ENCODE results near the gene PIAS1. TPM values are rescaled to one million over a fixed set of nuclear protein-coding genes. Genes with fewer than 3 reads are reported as not detected.

Gene PIAS1
- total RNA-seq, 4 donors from 2014 or later = 32.6 to 59.5 (median 55.9) TPM

DNA sequence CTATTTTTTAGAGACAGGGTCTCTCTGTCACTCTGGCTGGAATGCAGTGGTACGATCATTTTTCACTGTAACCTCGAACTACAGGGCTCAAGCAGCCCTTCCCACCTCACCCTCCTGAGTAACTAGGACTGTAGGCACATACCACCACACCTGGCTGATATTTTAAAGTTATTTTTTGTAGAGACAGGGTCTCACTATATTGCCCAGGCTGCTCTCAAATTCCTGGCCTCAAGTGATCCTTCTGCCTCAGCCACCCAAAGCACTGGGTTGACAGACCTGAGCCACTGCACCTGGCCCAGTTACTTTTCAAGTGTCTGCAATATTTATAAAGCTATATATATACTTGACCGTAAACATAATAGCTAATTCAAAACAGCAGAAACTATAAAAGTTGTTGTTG, 75.0 kb downstream of the PIAS1 start:
- H3K4me3 ChIP-seq (ENCODE audit: low read depth, poor library complexity, severe bottlenecking) = no peak overlapping the region
- no peak for DNase-seq (ENCODE audit: low spot score in 2 of 2)
- WGBS, 2 donors = 90 to 95% methylated on average over 3 of the region's 3 CpGs
- intact Hi-C loops (cut with DNase I; ENCODE audit: low total_unique reads) = no loop called here
- no peak for TF ChIP-seq POLR2A (IDR thresholded peaks at IDR 0.05)

DNA sequence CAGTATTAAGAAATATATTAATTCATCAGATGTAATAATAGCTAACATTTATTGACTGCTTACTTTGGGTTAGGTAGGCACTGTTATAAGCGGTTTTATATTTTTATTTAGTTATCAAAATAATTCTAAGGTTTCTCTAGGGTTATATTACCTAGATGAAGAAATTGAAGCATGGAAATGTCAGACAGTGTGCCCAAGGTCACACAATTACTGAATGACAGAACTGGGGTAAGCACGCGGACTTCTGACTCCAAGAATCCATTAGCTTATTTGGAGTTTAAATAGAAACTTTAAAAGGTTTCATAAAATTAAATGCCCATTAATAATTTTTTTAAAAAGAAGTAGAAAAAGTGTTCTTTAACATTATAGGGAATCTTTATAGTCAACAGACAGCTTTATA, 76.7 kb downstream of the PIAS1 start:
- no peak for DNase-seq (ENCODE audit: low spot score in 2 of 2)
- no peak overlapping the region for H3K4me3 ChIP-seq (ENCODE audit: low read depth, poor library complexity, severe bottlenecking)
- intact Hi-C loops (cut with DNase I; ENCODE audit: low total_unique reads) = no loop called here
- 95 to 97% methylated on average over 3 of the region's 3 CpGs for WGBS, 2 donors
- TF ChIP-seq POLR2A (IDR thresholded peaks at IDR 0.05) = no peak
- TF ChIP-seq, protein P1, sequence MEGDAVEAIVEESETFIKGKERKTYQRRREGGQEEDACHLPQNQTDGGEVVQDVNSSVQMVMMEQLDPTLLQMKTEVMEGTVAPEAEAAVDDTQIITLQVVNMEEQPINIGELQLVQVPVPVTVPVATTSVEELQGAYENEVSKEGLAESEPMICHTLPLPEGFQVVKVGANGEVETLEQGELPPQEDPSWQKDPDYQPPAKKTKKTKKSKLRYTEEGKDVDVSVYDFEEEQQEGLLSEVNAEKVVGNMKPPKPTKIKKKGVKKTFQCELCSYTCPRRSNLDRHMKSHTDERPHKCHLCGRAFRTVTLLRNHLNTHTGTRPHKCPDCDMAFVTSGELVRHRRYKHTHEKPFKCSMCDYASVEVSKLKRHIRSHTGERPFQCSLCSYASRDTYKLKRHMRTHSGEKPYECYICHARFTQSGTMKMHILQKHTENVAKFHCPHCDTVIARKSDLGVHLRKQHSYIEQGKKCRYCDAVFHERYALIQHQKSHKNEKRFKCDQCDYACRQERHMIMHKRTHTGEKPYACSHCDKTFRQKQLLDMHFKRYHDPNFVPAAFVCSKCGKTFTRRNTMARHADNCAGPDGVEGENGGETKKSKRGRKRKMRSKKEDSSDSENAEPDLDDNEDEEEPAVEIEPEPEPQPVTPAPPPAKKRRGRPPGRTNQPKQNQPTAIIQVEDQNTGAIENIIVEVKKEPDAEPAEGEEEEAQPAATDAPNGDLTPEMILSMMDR (IDR thresholded peaks at IDR 0.05) = no peak

DNA sequence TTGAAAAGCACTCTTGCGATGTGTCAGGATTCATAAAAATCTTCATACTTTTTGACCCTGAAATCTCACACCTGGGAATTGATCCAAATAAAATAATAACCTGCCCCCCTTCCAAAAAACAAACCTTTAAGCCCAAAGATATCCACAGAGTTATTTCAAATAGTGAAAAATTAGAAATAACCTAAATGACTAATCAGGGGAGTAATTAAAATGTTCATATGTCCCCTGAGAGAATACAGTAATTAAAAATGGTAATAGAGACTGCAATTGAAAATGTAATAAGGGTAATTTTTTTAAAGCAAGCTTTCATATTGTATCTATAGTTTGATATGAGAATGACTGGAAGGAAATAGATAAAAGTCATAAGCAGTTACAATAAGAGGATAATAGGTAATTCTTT, 83.0 kb downstream of the PIAS1 start:
- H3K4me3 ChIP-seq (ENCODE audit: low read depth, poor library complexity, severe bottlenecking) = no peak overlapping the region
- DNase-seq (ENCODE audit: low spot score in 2 of 2) = no peak
- 96 to 100% methylated on average over 1 of the region's 1 CpG for WGBS, 2 donors
- intact Hi-C loops (cut with DNase I; ENCODE audit: low total_unique reads) = no loop called here
- TF ChIP-seq, protein P1 (IDR thresholded peaks at IDR 0.05) = no peak
- TF ChIP-seq POLR2A (IDR thresholded peaks at IDR 0.05) = no peak

DNA sequence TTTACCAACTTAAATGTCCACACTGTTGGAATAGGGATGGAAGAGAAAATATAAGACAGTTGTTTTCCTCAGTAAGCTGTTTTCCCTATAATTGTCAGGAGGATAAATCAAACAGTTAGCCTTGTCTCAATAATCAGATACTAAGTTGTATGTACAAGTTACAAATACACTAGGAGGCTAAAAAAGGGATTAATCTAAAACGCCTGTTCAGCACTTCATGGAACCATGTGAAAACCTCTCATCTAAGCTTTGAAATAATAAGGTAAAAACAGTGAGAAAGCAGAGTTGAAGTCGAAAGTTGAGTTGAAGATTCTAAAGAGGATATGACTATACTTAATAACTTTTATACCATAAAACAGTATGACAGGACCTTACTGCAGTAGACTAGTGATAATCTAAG, 89.0 kb downstream of the PIAS1 start:
- no peak for TF ChIP-seq POLR2A (IDR thresholded peaks at IDR 0.05)
- TF ChIP-seq, protein P1 (IDR thresholded peaks at IDR 0.05) = no peak
- 91 to 94% methylated on average over 2 of the region's 2 CpGs for WGBS, 2 donors
- intact Hi-C loops (cut with DNase I; ENCODE audit: low total_unique reads) = no loop called here
- no peak overlapping the region for H3K4me3 ChIP-seq (ENCODE audit: low read depth, poor library complexity, severe bottlenecking)
- DNase-seq (ENCODE audit: low spot score in 2 of 2) = no peak

DNA sequence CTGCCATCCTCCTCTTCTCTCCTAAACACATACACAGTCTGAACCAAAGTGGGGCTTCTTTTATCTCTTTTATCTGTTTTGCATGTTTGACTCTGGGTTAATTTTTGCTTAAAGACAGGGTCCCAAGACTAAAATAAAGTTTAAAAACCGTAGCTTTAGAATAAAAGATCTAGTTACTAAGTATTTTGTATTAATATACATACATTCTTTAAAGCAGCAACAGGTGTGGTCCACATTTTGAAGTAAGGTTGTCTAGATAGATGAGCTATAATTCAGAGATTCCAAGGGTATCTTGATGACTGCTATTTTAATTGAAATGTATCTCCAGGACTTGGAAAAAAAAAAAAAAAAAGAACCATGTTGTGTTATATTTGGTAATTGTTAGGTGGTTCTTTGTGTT, 89.7 kb downstream of the PIAS1 start:
- DNase-seq (ENCODE audit: low spot score in 2 of 2) = no peak
- no peak overlapping the region for H3K4me3 ChIP-seq (ENCODE audit: low read depth, poor library complexity, severe bottlenecking)
- 78 to 92% methylated on average over 1 of the region's 1 CpG for WGBS, 2 donors
- TF ChIP-seq, protein P1 (IDR thresholded peaks at IDR 0.05) = no peak
- no peak for TF ChIP-seq POLR2A (IDR thresholded peaks at IDR 0.05)
- intact Hi-C loops (cut with DNase I; ENCODE audit: low total_unique reads) = no loop called here

DNA sequence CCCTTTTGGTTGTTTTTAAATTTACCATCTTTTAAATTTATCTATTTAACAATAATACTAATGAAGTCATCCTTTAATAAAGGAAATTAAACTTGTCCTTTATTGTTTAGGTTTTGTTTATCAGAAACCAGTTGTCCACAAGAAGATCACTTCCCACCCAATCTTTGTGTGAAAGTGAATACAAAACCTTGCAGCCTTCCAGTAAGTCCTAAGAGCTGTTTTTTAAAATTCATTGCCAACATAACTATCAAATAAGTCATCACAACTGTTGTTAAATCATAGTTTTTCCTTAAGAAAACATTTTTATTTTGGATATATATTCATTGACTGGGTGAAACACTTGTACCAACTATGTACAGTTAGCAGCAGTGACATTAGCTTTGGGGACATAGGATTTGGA, 91.6 kb downstream of the PIAS1 start:
- intact Hi-C loops (cut with DNase I; ENCODE audit: low total_unique reads) = no loop called here
- no peak for TF ChIP-seq POLR2A (IDR thresholded peaks at IDR 0.05)
- TF ChIP-seq, protein P1 (IDR thresholded peaks at IDR 0.05) = no peak
- no peak for DNase-seq (ENCODE audit: low spot score in 2 of 2)

More for the DNA sequence above, 91.6 kb downstream of the PIAS1 start:
- H3K4me3 ChIP-seq (ENCODE audit: low read depth, poor library complexity, severe bottlenecking) = no peak overlapping the region
